ENCODE data around the gene ACE2.

DNA sequence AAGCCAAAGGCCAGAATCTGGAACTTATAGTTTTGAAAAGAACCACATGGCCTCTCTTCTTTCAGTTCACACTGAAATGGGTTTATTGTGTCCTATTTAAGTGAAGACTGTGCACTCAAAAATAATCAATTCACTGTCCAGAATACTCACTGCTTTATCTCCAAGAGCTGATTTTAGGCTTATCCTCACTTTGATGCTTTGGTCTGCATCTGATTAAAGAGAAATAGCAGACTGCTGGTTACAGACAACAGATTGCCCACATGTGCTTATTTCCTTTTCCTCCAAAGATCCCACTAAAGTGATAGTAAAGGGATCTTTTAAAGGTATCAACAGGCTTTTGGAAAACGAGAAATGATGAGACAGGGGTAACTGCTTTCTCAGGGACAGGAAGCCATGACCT lies 30.6 kb downstream of the ACE2 start:
- TF ChIP-seq FOXJ3 (CRISPR knock-in tag; IDR thresholded peaks at IDR 0.05), result peak; percentile 74
- no peak for TF ChIP-seq POLR2AphosphoS5 (IDR thresholded peaks at IDR 0.05; ENCODE audit: low read depth, low read length)
- TF ChIP-seq, protein P1, sequence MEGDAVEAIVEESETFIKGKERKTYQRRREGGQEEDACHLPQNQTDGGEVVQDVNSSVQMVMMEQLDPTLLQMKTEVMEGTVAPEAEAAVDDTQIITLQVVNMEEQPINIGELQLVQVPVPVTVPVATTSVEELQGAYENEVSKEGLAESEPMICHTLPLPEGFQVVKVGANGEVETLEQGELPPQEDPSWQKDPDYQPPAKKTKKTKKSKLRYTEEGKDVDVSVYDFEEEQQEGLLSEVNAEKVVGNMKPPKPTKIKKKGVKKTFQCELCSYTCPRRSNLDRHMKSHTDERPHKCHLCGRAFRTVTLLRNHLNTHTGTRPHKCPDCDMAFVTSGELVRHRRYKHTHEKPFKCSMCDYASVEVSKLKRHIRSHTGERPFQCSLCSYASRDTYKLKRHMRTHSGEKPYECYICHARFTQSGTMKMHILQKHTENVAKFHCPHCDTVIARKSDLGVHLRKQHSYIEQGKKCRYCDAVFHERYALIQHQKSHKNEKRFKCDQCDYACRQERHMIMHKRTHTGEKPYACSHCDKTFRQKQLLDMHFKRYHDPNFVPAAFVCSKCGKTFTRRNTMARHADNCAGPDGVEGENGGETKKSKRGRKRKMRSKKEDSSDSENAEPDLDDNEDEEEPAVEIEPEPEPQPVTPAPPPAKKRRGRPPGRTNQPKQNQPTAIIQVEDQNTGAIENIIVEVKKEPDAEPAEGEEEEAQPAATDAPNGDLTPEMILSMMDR (IDR thresholded peaks at IDR 0.05), result no peak
- no peak for TF ChIP-seq RCOR1 (IDR thresholded peaks at IDR 0.05; ENCODE audit: low read length)

All from SK-N-SH (cell line).